ENCODE data around the gene LAMB2. TPM values are rescaled to one million over a fixed set of nuclear protein-coding genes. Genes with fewer than 3 reads are reported as not detected.

Gene LAMB2
- total RNA-seq, 1 experiment from 2014 or later, result 121 TPM

- no peaks in the 10 kb centered on the region for H3K27me3 Mint-ChIP-seq (ENCODE audit: low read depth)
- Histone ChIP-seq H3K23me2 (ENCODE audit: insufficient read length, low read depth, low read length, poor library complexity, severe bottlenecking) (no peaks in the 10 kb centered on the region), H3K14ac (ENCODE audit: insufficient read depth, low read length) (no peak overlapping the region), H3K9me3 (ENCODE audit: control insufficient read depth, low read depth, low read length) (no peaks in the 10 kb centered on the region), H4K5ac (ENCODE audit: insufficient read length, low read depth, low read length) (no peak overlapping the region), H2BK12ac (ENCODE audit: insufficient read length, low read depth, low read length) (no peak overlapping the region), H4K8ac (replicated peaks; ENCODE audit: insufficient read length, low read depth, low read length) (no peak overlapping the region), H2BK15ac (ENCODE audit: low read depth, low read length) (no peak overlapping the region), H3K23ac (ENCODE audit: insufficient read length, low read depth, low read length) (no peak overlapping the region), H3K27ac (ENCODE audit: insufficient read length, low read depth, low read length) (no peak overlapping the region), H3T11ph (ENCODE audit: low read length) (no peak overlapping the region), H3K4me1 (ENCODE audit: insufficient read depth, low read length) (no peaks in the 10 kb centered on the region), H3K79me2 (ENCODE audit: insufficient read depth, low read length) (no peaks in the 10 kb centered on the region), H3K4ac (ENCODE audit: low read depth, low read length) (no peak overlapping the region), H2BK120ac (ENCODE audit: low read depth, low read length, poor library complexity, severe bottlenecking) (no peak overlapping the region), H2AK5ac (ENCODE audit: insufficient read length, low read length) (no peak overlapping the region), H3K18ac (ENCODE audit: insufficient read length, low read depth, low read length) (no peak overlapping the region), H4K91ac (ENCODE audit: insufficient read length, low read depth, low read length) (no peak overlapping the region), H3K4me2 (ENCODE audit: insufficient read depth, insufficient read length, low read length) (no peak overlapping the region), H2BK5ac (ENCODE audit: insufficient read length, low read length) (no peak overlapping the region), H3K9ac (ENCODE audit: extremely low read depth, insufficient read length, low read length) (no peak overlapping the region), H2AFZ (ENCODE audit: low read length) (no peak overlapping the region), H3K56ac (ENCODE audit: insufficient read length, low read depth, low read length) (no peak overlapping the region), H4K20me1 (ENCODE audit: control insufficient read depth, insufficient read depth, insufficient read length) (no peaks in the 10 kb centered on the region), H3K27me3 (ENCODE audit: insufficient read depth, low read length) (no peaks in the 10 kb centered on the region), H3K79me1 (ENCODE audit: insufficient read depth, low read depth, low read length, poor library complexity, severe bottlenecking) (no peaks in the 10 kb centered on the region), H2BK20ac (ENCODE audit: low read depth, low read length, poor library complexity, severe bottlenecking) (no peak overlapping the region)
- peaks cover 42 to 81% (median 77%) of the 10 kb centered on the region in 3 experiments for H3K36me3 Mint-ChIP-seq (ENCODE audit: insufficient read depth in 1 of 3, low read depth in 3 of 3)
- no peak overlapping the region for H3K4me3 Mint-ChIP-seq
- no peaks in the 10 kb centered on the region for H3K4me1 Mint-ChIP-seq
- H3K27ac Mint-ChIP-seq, result no peak overlapping the region
- WGBS (ENCODE audit: extremely low coverage, insufficient read length, low lambda C conversion rate), result no CpG with 5 or more reads among the region's 14 CpGs
- no peak for TF ChIP-seq CTCF (conservative IDR thresholded peaks at IDR 0.05)
- no peaks in the 10 kb centered on the region for H3K9me3 Mint-ChIP-seq
- no peak for DNase-seq
Observed at GRCh38 chr3:49112262-49112661, 20.6 kb downstream of the LAMB2 start.
